Keratinocyte (primary cell): ENCODE measurements around the gene TRAPPC6A. TPM values are rescaled to one million over a fixed set of nuclear protein-coding genes. Genes with fewer than 3 reads are reported as not detected.

Experiments
- DNase-seq: peaks from one replicate; pipeline ENCODE4 v3.0.0-alpha.2; 2011; ENCODE audit warnings: low read depth, missing footprints, low spot score
- FAIRE-seq: peaks from 2 replicates; lab custom pipeline; 2011; peaks lifted over from hg19 to GRCh38; lab: Jason Lieb, UNC
- H2AFZ ChIP-seq: 2 replicates; pipeline ENCODE4 v1.6.0; 2012; ENCODE audit warnings: low read length, control low read depth, inconsistent platforms; ENCODE audit not compliant: control insufficient read depth
- H3K27ac ChIP-seq: 2 replicates; pipeline ENCODE4 v1.5.1; 2011; ENCODE audit warnings: low read length; ENCODE audit not compliant: control insufficient read depth, insufficient read depth
- H3K27me3 ChIP-seq: 3 replicates; pipeline ENCODE4 v1.6.0; 2011; ENCODE audit warnings: low read length; ENCODE audit not compliant: control insufficient read depth, insufficient read depth; ENCODE audit errors: extremely low read depth
- H3K36me3 ChIP-seq, 2 experiments: 2 replicates in 1 of 2; 3 replicates in 1 of 2; pipeline ENCODE4 v1.5.1; 2011; ENCODE audit warnings: low read length in 2 of 2, mild to moderate bottlenecking in 1 of 2; ENCODE audit not compliant: control insufficient read depth in 2 of 2, insufficient read depth in 2 of 2; ENCODE audit errors: extremely low read depth in 1 of 2
- H3K4me1 ChIP-seq: 3 replicates; pipeline ENCODE4 v1.5.1; 2011; ENCODE audit warnings: low read length; ENCODE audit not compliant: control insufficient read depth, insufficient read depth; ENCODE audit errors: extremely low read depth
- H3K4me2 ChIP-seq: 3 replicates; pipeline ENCODE4 v1.6.0; 2011; ENCODE audit warnings: low read depth, low read length; ENCODE audit not compliant: control insufficient read depth, insufficient read depth; ENCODE audit errors: extremely low read depth
- H3K4me3 ChIP-seq, 3 experiments: fragments of 200-600 bp in 1 of 3; sonication (generic) in 1 of 3; 2 replicates in 2 of 3; 3 replicates in 1 of 3; pipeline ENCODE4 v1.5.1; 2011 to 2016; ENCODE audit warnings: low read length in 3 of 3, mild to moderate bottlenecking in 3 of 3, control low read depth in 2 of 3, inconsistent platforms in 1 of 3, low read depth in 1 of 3, mixed read lengths in 1 of 3, mixed run types in 1 of 3, moderate library complexity in 1 of 3; ENCODE audit not compliant: control insufficient read depth in 2 of 3, insufficient read depth in 2 of 3; ENCODE audit errors: extremely low read depth in 1 of 3
- H3K79me2 ChIP-seq: 2 replicates; pipeline ENCODE4 v1.6.0; 2012; ENCODE audit warnings: low read length; ENCODE audit not compliant: control insufficient read depth, insufficient read depth
- H3K9ac ChIP-seq: 3 replicates; pipeline ENCODE4 v1.6.0; 2011; ENCODE audit warnings: low read length; ENCODE audit not compliant: control insufficient read depth, insufficient read depth; ENCODE audit errors: extremely low read depth
- H3K9me1 ChIP-seq: 3 replicates; pipeline ENCODE4 v1.6.0; 2011; ENCODE audit warnings: low read length; ENCODE audit not compliant: control insufficient read depth, insufficient read depth; ENCODE audit errors: extremely low read depth
- H3K9me3 ChIP-seq: 2 replicates; pipeline ENCODE4 v1.5.1; 2012; ENCODE audit warnings: low read depth, low read length; ENCODE audit not compliant: control insufficient read depth
- H4K20me1 ChIP-seq: 3 replicates; pipeline ENCODE4 v1.6.0; 2011; ENCODE audit warnings: low read length; ENCODE audit not compliant: control insufficient read depth, insufficient read depth; ENCODE audit errors: extremely low read depth
- EZH2 ChIP-seq: IDR thresholded peaks from one replicate; pipeline ENCODE4 v1.6.1; 2012; ENCODE audit warnings: inconsistent platforms, mild to moderate bottlenecking, low read length, moderate library complexity
- dilution Hi-C: fragments of 300-500 bp; cut with MboI; formaldehyde crosslinking; loops from one replicate; pipeline ENCODE4 v1.7.0; 2020; ENCODE audit warnings: low sequenced_read_pairs; ENCODE audit not compliant: extremely low pct_ligation_motif_present
- polyA plus RNA-seq, 5 experiments: library from polyadenylated mRNA; depleted of rRNA in 3 of 5; stranded (reverse) in 3 of 5; stranded (forward) in 1 of 5; unstranded in 1 of 5; fragments of >200 nt; gene quantifications; 1 replicate in 1 of 5; 2 replicates in 3 of 5; 3 replicates in 1 of 5; pipeline versions ENCODE4 v1.2.1 to v1.2.3, GENCODE V29; 2011 to 2012; ENCODE audit warnings: missing spikeins in 2 of 5, low read depth in 1 of 5, low replicate concordance in 1 of 5
- TF ChIP-seq, protein P1 (sequence below), 3 experiments: IDR thresholded peaks in 1 of 3; conservative IDR thresholded peaks in 1 of 3; optimal IDR thresholded peaks in 1 of 3; 2 replicates in 2 of 3; 3 replicates in 1 of 3; pipeline versions ENCODE3 to v1.5.1; 2011; ENCODE audit warnings: low read length in 3 of 3, mild to moderate bottlenecking in 3 of 3, moderate library complexity in 2 of 3, control low read depth in 1 of 3, inconsistent platforms in 1 of 3; ENCODE audit not compliant: insufficient read depth in 2 of 3; ENCODE audit errors: extremely low read depth in 1 of 3

The TRAPPC6A gene
- polyA plus RNA-seq, 1 donor (not counting 4 experiments of a cell fraction or from before 2014, with no cell fraction given), result 4.7 TPM

DNA sequence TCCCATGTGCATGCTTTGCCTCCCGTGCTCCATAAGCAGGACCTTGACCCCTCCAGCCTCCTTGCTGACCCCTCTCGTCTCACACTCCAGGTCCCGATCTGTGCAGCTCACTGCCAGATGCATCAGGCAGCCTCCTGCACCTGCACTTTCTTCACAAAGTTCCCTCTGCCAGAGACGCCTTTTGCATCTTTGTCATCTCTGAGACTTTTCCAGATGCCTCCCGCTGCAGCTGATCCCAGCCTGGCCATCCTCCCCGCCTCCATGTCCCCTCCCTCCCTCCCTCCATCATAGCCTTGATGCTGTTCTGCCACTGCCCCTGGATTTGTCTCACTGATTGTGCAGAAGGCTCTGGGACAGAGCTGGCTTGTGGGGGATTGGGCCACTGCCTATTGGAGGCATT, 55.2 kb downstream of the TRAPPC6A start:
- Histone ChIP-seq H3K79me2 (peaks cover 51% of the 10 kb centered on the region), H3K9me1 (peaks cover 4% of the 10 kb centered on the region), H3K4me1 (peaks cover 18% of the 10 kb centered on the region), H3K4me2 (no peak overlapping the region), H4K20me1 (peaks cover 21% of the 10 kb centered on the region), H2AFZ (no peak overlapping the region), H3K36me3 (peaks cover 0 to 2% of the 10 kb centered on the region in 2 experiments), H3K9ac (no peak overlapping the region), H3K27ac (no peak overlapping the region), H3K9me3 (no peaks in the 10 kb centered on the region), H3K4me3 (no peak overlapping the region), H3K27me3 (no peaks in the 10 kb centered on the region)
- TF ChIP-seq, protein P1, sequence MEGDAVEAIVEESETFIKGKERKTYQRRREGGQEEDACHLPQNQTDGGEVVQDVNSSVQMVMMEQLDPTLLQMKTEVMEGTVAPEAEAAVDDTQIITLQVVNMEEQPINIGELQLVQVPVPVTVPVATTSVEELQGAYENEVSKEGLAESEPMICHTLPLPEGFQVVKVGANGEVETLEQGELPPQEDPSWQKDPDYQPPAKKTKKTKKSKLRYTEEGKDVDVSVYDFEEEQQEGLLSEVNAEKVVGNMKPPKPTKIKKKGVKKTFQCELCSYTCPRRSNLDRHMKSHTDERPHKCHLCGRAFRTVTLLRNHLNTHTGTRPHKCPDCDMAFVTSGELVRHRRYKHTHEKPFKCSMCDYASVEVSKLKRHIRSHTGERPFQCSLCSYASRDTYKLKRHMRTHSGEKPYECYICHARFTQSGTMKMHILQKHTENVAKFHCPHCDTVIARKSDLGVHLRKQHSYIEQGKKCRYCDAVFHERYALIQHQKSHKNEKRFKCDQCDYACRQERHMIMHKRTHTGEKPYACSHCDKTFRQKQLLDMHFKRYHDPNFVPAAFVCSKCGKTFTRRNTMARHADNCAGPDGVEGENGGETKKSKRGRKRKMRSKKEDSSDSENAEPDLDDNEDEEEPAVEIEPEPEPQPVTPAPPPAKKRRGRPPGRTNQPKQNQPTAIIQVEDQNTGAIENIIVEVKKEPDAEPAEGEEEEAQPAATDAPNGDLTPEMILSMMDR (optimal IDR thresholded peaks at IDR 0.05 in 1 of 3, IDR thresholded peaks at IDR 0.05 in 1 of 3, conservative IDR thresholded peaks at IDR 0.05 in 1 of 3; ENCODE audit: extremely low read depth in 1 of 3, insufficient read depth in 2 of 3, low read length in 3 of 3), result no peak
- TF ChIP-seq EZH2, result no peak
- dilution Hi-C loops, result no loop called here
- DNase-seq, result no peak
- FAIRE-seq, result no peak

DNA sequence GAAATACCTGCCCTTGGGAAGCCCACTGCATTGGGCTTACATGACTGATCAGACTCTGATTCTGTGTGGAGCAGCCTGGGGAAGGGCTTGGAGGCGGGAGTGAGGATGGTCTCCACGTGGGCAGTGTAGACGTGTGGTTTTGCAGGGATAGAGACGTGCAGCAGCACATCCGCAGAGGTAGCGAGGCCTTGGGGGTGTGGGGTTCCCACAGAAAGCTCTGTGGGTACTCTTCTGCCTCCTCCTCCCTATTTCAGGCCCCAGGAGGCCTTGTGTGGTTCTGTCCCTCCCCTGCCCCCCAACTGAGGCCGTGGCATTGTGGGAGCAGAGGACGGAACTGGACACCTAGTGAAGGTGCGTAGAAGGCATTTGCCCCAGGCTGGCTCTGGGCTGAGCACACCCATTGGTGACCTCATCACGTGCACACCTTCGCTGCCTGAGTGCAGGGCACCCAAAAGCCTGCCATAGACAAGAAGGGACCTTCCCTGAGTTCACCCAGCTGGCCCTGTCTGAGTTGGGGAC, 56.2 kb downstream of the TRAPPC6A start:
- H3K4me3 ChIP-seq, result no peak overlapping the region
- FAIRE-seq, result no peak
- no peak overlapping the region for H2AFZ ChIP-seq
- H3K9me1 ChIP-seq, result peaks cover 4% of the 10 kb centered on the region
- H3K4me2 ChIP-seq, result no peak overlapping the region
- peaks cover 18% of the 10 kb centered on the region for H3K4me1 ChIP-seq
- no peaks in the 10 kb centered on the region for H3K27me3 ChIP-seq
- H3K79me2 ChIP-seq, result peaks cover 49% of the 10 kb centered on the region
- H3K27ac ChIP-seq, result no peak overlapping the region
- H3K36me3 ChIP-seq, result peaks cover 0 to 2% of the 10 kb centered on the region in 2 experiments
- DNase-seq, result no peak
- TF ChIP-seq EZH2, result no peak
- TF ChIP-seq, protein P1 (optimal IDR thresholded peaks at IDR 0.05 in 1 of 3, IDR thresholded peaks at IDR 0.05 in 1 of 3, conservative IDR thresholded peaks at IDR 0.05 in 1 of 3; ENCODE audit: extremely low read depth in 1 of 3, insufficient read depth in 2 of 3, low read length in 3 of 3), result no peak
- H4K20me1 ChIP-seq, result peaks cover 21% of the 10 kb centered on the region
- dilution Hi-C loops, result no loop called here
- H3K9me3 ChIP-seq, result no peaks in the 10 kb centered on the region
- H3K9ac ChIP-seq, result no peak overlapping the region
